Measurements from ENCODE around the gene SYCN. TPM values are rescaled to one million over a fixed set of nuclear protein-coding genes. Genes with fewer than 3 reads are reported as not detected.

Gene SYCN
- total RNA-seq, 1 donor from 2014 or later = not detected

GRCh38 chr19:39202998-39203355 lies 1.1 kb downstream of the SYCN start:
- no peaks in the 10 kb centered on the region for H3K9me3 Mint-ChIP-seq (ENCODE audit: low read depth)
- H3K27ac Mint-ChIP-seq (ENCODE audit: unreplicated experiment) = no peak overlapping the region
- no peak overlapping the region for H3K4me3 Mint-ChIP-seq (ENCODE audit: unreplicated experiment)
- H3K27me3 Mint-ChIP-seq (ENCODE audit: low read depth) = peaks cover 34% of the 10 kb centered on the region
- no peak for TF ChIP-seq CTCF (IDR thresholded peaks at IDR 0.05)
- DNase-seq (ENCODE audit: low spot score) = no peak
- no peaks in the 10 kb centered on the region for H3K36me3 Mint-ChIP-seq (ENCODE audit: low read depth)
- no peaks in the 10 kb centered on the region for H3K4me1 Mint-ChIP-seq (ENCODE audit: low read depth)

DNA sequence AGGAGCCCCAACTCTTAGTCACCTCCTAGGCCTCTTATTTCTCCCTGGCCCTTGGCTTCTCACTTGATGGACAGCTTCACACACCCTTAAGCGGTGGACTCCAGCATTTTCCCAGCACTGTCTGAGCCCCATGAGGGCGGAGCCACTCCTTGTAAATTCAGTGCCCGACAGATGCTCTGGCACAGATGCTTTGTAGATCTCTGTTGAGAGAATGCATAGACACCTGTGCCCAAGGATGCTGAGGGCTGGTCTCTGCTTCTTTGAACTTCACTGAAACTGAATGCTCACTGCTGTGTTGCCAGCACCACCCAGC lies 3.3 kb downstream of the SYCN start:
- H3K4me1 Mint-ChIP-seq (ENCODE audit: low read depth) = peaks cover 6% of the 10 kb centered on the region
- no peak overlapping the region for H3K4me3 Mint-ChIP-seq (ENCODE audit: unreplicated experiment)
- H3K27me3 Mint-ChIP-seq (ENCODE audit: low read depth) = peaks cover 48% of the 10 kb centered on the region
- TF ChIP-seq CTCF (IDR thresholded peaks at IDR 0.05) = no peak
- H3K27ac Mint-ChIP-seq (ENCODE audit: unreplicated experiment) = no peak overlapping the region
- DNase-seq (ENCODE audit: low spot score) = no peak
- no peaks in the 10 kb centered on the region for H3K9me3 Mint-ChIP-seq (ENCODE audit: low read depth)
- H3K36me3 Mint-ChIP-seq (ENCODE audit: low read depth) = peaks cover 1% of the 10 kb centered on the region

DNA sequence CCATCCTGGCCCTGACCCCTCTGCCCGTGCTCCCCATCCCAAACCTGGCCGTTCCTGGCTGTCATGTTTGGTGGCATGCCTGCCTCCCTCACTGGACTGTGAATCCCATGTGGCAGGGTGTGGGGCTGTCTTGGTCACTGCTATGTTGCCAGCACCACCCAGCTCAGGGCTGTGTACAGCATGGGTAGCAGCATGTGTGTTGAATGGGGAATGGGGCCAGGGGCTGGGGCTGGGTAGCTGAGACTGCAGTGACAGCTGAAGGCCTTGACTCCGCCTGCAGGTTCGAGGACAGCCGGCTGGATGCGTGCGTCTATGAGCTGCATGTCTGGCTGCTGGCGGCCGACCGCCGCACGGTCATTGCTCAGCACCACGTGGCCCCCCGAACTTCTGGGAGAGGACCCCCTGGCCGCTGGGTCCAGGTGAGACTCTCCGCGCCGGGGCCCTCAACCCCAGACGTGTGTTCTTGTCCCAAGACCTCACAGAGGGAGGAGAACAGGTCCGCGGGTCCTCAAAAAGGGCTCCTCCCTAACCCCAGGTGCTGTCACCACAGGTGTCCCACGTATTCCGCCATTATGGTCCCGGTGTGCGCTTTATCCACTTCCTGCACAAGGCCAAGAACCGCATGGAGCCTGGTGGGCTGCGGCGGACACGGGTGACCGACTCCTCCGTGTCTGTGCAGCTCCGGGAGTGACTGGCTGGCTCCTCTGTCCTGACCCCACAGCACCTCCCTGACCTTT lies 3.8 kb downstream of the SYCN start:
- H3K4me3 Mint-ChIP-seq (ENCODE audit: unreplicated experiment) = no peak overlapping the region
- no peak for TF ChIP-seq CTCF (IDR thresholded peaks at IDR 0.05)
- peaks cover 6% of the 10 kb centered on the region for H3K4me1 Mint-ChIP-seq (ENCODE audit: low read depth)
- DNase-seq (ENCODE audit: low spot score) = no peak
- H3K27me3 Mint-ChIP-seq (ENCODE audit: low read depth) = peaks cover 53% of the 10 kb centered on the region
- peaks cover 1% of the 10 kb centered on the region for H3K36me3 Mint-ChIP-seq (ENCODE audit: low read depth)
- no peaks in the 10 kb centered on the region for H3K9me3 Mint-ChIP-seq (ENCODE audit: low read depth)
- H3K27ac Mint-ChIP-seq (ENCODE audit: unreplicated experiment) = no peak overlapping the region

DNA sequence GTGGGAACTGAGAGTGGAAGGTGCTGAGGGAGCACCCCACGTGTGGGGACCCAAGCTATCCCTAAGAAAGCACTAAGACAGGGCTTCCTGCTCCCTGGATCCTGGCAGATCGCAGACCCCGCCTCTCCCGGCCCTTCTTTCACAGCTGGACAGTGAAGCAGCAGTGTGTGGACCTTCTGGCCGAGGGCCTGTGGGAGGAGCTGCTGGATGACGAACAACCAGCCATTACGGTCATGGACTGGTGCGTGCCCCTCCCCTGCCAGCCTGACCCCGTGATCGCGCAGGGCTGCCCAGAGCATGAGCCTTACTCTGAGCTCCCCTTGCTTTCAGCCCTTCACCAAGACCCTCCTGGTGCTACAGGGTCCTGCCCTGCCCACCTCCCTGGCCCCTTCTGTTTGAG lies 5.0 kb downstream of the SYCN start:
- peaks cover 1% of the 10 kb centered on the region for H3K36me3 Mint-ChIP-seq (ENCODE audit: low read depth)
- H3K27me3 Mint-ChIP-seq (ENCODE audit: low read depth) = peaks cover 59% of the 10 kb centered on the region

GRCh38 chr19:39197808-39198207 lies 6.3 kb downstream of the SYCN start:
- Mint-ChIP-seq H3K9me3 (ENCODE audit: low read depth) (no peaks in the 10 kb centered on the region), H3K36me3 (ENCODE audit: low read depth) (peaks cover 1% of the 10 kb centered on the region), H3K4me3 (ENCODE audit: unreplicated experiment) (no peak overlapping the region), H3K27ac (ENCODE audit: unreplicated experiment) (no peak overlapping the region), H3K4me1 (ENCODE audit: low read depth) (peaks cover 12% of the 10 kb centered on the region), H3K27me3 (ENCODE audit: low read depth) (peaks cover 62% of the 10 kb centered on the region)
- no peak for DNase-seq (ENCODE audit: low spot score)
- no peak for TF ChIP-seq CTCF (IDR thresholded peaks at IDR 0.05)

More for the DNA sequence above, 5.0 kb downstream of the SYCN start:
- TF ChIP-seq CTCF (IDR thresholded peaks at IDR 0.05) = no peak
- no peaks in the 10 kb centered on the region for H3K9me3 Mint-ChIP-seq (ENCODE audit: low read depth)
- peaks cover 8% of the 10 kb centered on the region for H3K4me1 Mint-ChIP-seq (ENCODE audit: low read depth)
- DNase-seq (ENCODE audit: low spot score) = no peak
- H3K4me3 Mint-ChIP-seq (ENCODE audit: unreplicated experiment) = no peak overlapping the region
- no peak overlapping the region for H3K27ac Mint-ChIP-seq (ENCODE audit: unreplicated experiment)

All from chondrocyte (in vitro differentiated cells).